T-cell (primary cell): ENCODE data around the gene COL5A2. TPM values are rescaled to one million over a fixed set of nuclear protein-coding genes. Genes with fewer than 3 reads are reported as not detected.

Experiments used
- ATAC-seq, 4 experiments: fragments of 200-7000 bp in 3 of 4; fragments of 150-1000 bp in 1 of 4; cut with Tn5 transposase; replicated peaks in 1 of 4; 1 replicate in 3 of 4; 2 replicates in 1 of 4; pipeline ENCODE4 v1.10.0; 2021; ENCODE audit warnings: moderate library complexity in 3 of 4, mild to moderate bottlenecking in 2 of 4, moderate number of reproducible peaks in 1 of 4
- CTCF ChIA-PET, 2 donors: fragments of 300-600 bp; sonication (Branson Sonifier 250); formaldehyde crosslinking; loops; one replicate each; lab custom pipeline; 2022; ENCODE audit warnings: antibody characterized with exemption in 2 of 2; lab: Charles Lee
- POLR2A ChIA-PET, 2 donors: fragments of 300-600 bp; sonication (Branson Sonifier 250); formaldehyde crosslinking; loops; one replicate each; lab custom pipeline; 2022; ENCODE audit warnings: antibody characterized with exemption in 2 of 2; lab: Charles Lee
- DNase-seq, 35 experiments: peaks; one replicate each; pipeline versions ENCODE4 v3.0.0 to v3.0.0-alpha.2; 2013 to 2023
- H3K27ac ChIP-seq: one replicate; pipeline ENCODE4 v1.5.1; 2013; ENCODE audit warnings: low read length
- H3K27me3 ChIP-seq, 2 experiments: replicated peaks in 1 of 2; 1 replicate in 1 of 2; 2 replicates in 1 of 2; pipeline versions ENCODE4 v1.6.1 to v1.7.0; 2013; ENCODE audit warnings: low read length in 1 of 2, mixed read lengths in 1 of 2; ENCODE audit not compliant: control insufficient read depth in 2 of 2, insufficient read depth in 2 of 2; ENCODE audit errors: extremely low read depth in 1 of 2
- H3K36me3 ChIP-seq, 2 donors: 1 replicate in 1 of 2; 2 replicates in 1 of 2; pipeline versions ENCODE4 v1.6.1 to v1.7.0; 2013; ENCODE audit warnings: low read length in 1 of 2; ENCODE audit not compliant: control insufficient read depth in 2 of 2, insufficient read depth in 1 of 2; ENCODE audit errors: extremely low read depth in 1 of 2
- H3K4me1 ChIP-seq, 2 experiments: 1 replicate in 1 of 2; 2 replicates in 1 of 2; pipeline versions ENCODE4 v1.6.1 to v1.7.0; 2013; ENCODE audit warnings: low read length in 2 of 2, mixed read lengths in 1 of 2; ENCODE audit not compliant: insufficient read depth in 2 of 2, control insufficient read depth in 1 of 2; ENCODE audit errors: extremely low read depth in 1 of 2
- H3K4me3 ChIP-seq, 2 donors: 1 replicate in 1 of 2; 2 replicates in 1 of 2; pipeline versions ENCODE4 v1.5.1 to v1.7.0; 2013; ENCODE audit warnings: mild to moderate bottlenecking in 2 of 2, low read length in 1 of 2, moderate library complexity in 1 of 2; ENCODE audit not compliant: control insufficient read depth in 1 of 2; ENCODE audit errors: extremely low read depth in 1 of 2
- H3K9me3 ChIP-seq: 2 replicates; pipeline ENCODE4 v1.7.0; 2013
- H3K27ac Mint-ChIP-seq, 2 donors: one replicate each; pipeline ENCODE4 v1.8.0; 2020 to 2021; ENCODE audit warnings: mild to moderate bottlenecking in 2 of 2, mixed read lengths in 2 of 2
- H3K27me3 Mint-ChIP-seq, 2 donors: one replicate each; pipeline ENCODE4 v1.8.0; 2021 to 2022; ENCODE audit warnings: mixed read lengths in 2 of 2
- H3K36me3 Mint-ChIP-seq: one replicate; pipeline ENCODE4 v1.8.0; 2021; ENCODE audit warnings: mixed read lengths
- H3K4me1 Mint-ChIP-seq, 3 donors: one replicate each; pipeline ENCODE4 v1.8.0; 2020 to 2022; ENCODE audit warnings: mixed read lengths in 3 of 3, mild to moderate bottlenecking in 1 of 3
- H3K4me3 Mint-ChIP-seq, 3 donors: one replicate each; pipeline ENCODE4 v1.8.0; 2020 to 2022; ENCODE audit warnings: mild to moderate bottlenecking in 3 of 3, mixed read lengths in 3 of 3, moderate library complexity in 3 of 3
- H3K9me3 Mint-ChIP-seq, 3 donors: one replicate each; pipeline ENCODE4 v1.8.0; 2020 to 2022; ENCODE audit warnings: mixed read lengths in 3 of 3
- WGBS: methylation state at CpG from one replicate; pipeline ENCODE4 v1.1.5; 2013; ENCODE audit warnings: missing lambda C conversion rate; ENCODE audit not compliant: insufficient coverage; 5-methylcytosine and 5-hydroxymethylcytosine counted together
- total RNA-seq, 35 experiments: library from RNA in 6 of 35; stranded (reverse) in 6 of 35; fragments of 120-200 nt in 1 of 35; gene quantifications; one replicate each; pipeline versions ENCODE4 v1.2.1 to v1.2.4 and lab custom pipeline; 2013 to 2026

Gene COL5A2
- total RNA-seq, 5 donors from 2014 or later (not counting 1 experiment from before 2014, with no cell fraction given): 0.40 to 1.9 (median 1.3) TPM

DNA sequence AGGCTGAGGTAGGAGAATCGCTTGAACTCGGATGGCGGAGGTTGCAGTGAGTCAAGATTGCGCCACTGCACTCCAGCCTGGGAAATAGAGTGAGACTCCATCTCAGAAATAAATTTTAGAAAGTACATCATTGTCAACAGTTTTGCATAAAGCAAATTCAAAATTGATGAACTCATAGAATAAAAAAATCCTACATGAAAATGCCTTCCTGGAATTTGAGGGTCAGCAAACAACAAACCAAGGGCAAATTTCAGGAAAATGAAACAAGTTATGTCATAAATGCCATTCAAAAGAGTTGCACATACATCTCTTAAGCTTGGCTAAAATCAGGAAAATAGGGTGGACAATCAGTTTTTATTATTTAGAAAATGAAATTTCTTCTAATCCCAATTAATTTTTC lies 45.1 kb downstream of the COL5A2 start:
- H3K4me1 ChIP-seq: no peaks in the 10 kb centered on the region
- peaks cover 0 to 10% of the 10 kb centered on the region in 2 donors for H3K27me3 Mint-ChIP-seq

DNA sequence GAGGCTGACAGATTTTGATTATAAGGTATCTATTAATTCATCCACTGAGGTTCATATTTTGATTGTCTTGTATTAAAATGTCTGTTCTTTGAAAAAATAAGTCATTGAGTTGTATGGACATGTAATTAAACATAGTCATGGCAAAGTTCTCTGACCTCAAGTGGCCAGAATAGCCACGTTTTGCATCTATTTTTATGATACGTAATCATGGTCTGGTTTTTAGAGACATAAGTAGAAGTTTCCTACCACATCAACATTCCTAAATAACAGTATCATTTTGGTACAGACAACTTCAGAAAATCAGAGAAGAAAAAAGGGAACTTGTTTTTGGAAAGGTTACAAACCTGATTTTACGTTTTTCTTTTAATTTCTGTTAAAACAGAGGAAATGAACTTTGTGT lies 47.6 kb downstream of the COL5A2 start:
- no CpG with 5 or more reads among the region's 3 CpGs for WGBS
- Mint-ChIP-seq H3K36me3 (no peaks in the 10 kb centered on the region), H3K4me3 (no peak overlapping the region), H3K27me3 (peaks cover 0 to 11% of the 10 kb centered on the region in 2 donors), H3K27ac (no peak overlapping the region), H3K9me3 (no peaks in the 10 kb centered on the region), H3K4me1 (no peaks in the 10 kb centered on the region)
- ChIA-PET CTCF (interaction anchor here in 1 of 2 donors (1.6 kb wide), 1 partner anchor 10 kb away, joined by 8 read pairs; no protein-coding TSS in a partner anchor), POLR2A (no interaction called here)
- H3K4me1 ChIP-seq: no peaks in the 10 kb centered on the region
- H3K36me3 ChIP-seq: no peaks in the 10 kb centered on the region
- DNase-seq (no peak), ATAC-seq (no peak)
- no peak overlapping the region for H3K4me3 ChIP-seq
- no peaks in the 10 kb centered on the region for H3K27me3 ChIP-seq
- H3K27ac ChIP-seq: no peak overlapping the region
- H3K9me3 ChIP-seq: no peaks in the 10 kb centered on the region

More for the DNA sequence above, 45.1 kb downstream of the COL5A2 start:
- no peaks in the 10 kb centered on the region for H3K9me3 ChIP-seq
- no peak for DNase-seq
- no peaks in the 10 kb centered on the region for H3K27me3 ChIP-seq
- H3K4me3 ChIP-seq: no peak overlapping the region
- Mint-ChIP-seq H3K4me1 (no peaks in the 10 kb centered on the region), H3K27ac (no peak overlapping the region), H3K9me3 (no peaks in the 10 kb centered on the region), H3K4me3 (no peak overlapping the region), H3K36me3 (no peaks in the 10 kb centered on the region)
- no peak for ATAC-seq
- H3K36me3 ChIP-seq: no peaks in the 10 kb centered on the region
- WGBS: no CpG with 5 or more reads among the region's 4 CpGs
- ChIA-PET POLR2A (interaction anchor here in 1 of 2 donors (0.5 kb wide), 1 partner anchor 12 kb away, joined by 3 read pairs; no protein-coding TSS in a partner anchor), CTCF (interaction anchor here (1.3 to 1.8 kb wide), 2 partner anchors 8 to 9 kb away, joined by 3 to 6 read pairs; no protein-coding TSS in a partner anchor)
- H3K27ac ChIP-seq: no peak overlapping the region

DNA sequence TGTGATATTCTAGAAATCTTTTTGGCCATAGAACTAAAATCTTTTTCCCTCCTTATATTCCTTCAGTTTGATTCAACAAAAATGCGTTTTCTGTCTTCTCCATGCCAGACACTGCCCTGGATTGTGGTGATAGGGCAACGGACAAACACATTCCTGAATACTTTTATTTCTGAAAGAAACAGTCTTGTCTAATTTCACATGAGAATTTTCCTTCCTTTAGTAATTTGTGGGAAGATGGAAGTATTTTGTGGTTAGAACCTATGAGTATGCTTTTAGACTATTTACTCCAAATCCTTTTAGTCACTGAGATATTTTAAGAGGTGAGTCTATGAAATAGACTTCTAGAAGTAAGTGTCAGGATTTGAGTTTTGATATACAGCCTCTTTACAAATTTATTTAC lies 49.6 kb downstream of the COL5A2 start:
- DNase-seq (no peak), ATAC-seq (no peak)
- no CpG with 5 or more reads among the region's 2 CpGs for WGBS
- H3K27me3 Mint-ChIP-seq: peaks cover 0 to 11% of the 10 kb centered on the region in 2 donors
- no peaks in the 10 kb centered on the region for H3K36me3 ChIP-seq
- H3K4me3 ChIP-seq: no peak overlapping the region
- H3K4me3 Mint-ChIP-seq: no peak overlapping the region
- no peaks in the 10 kb centered on the region for H3K36me3 Mint-ChIP-seq
- H3K27ac ChIP-seq: no peak overlapping the region
- H3K9me3 ChIP-seq: no peaks in the 10 kb centered on the region
- H3K9me3 Mint-ChIP-seq: no peaks in the 10 kb centered on the region
- ChIA-PET CTCF (interaction anchor here in 1 of 2 donors (0.5 kb wide), 1 partner anchor 248 kb away, joined by 5 read pairs; no protein-coding TSS in a partner anchor), POLR2A (no interaction called here)
- no peaks in the 10 kb centered on the region for H3K4me1 ChIP-seq
- no peaks in the 10 kb centered on the region for H3K4me1 Mint-ChIP-seq
- H3K27me3 ChIP-seq: no peaks in the 10 kb centered on the region
- H3K27ac Mint-ChIP-seq: no peak overlapping the region

DNA sequence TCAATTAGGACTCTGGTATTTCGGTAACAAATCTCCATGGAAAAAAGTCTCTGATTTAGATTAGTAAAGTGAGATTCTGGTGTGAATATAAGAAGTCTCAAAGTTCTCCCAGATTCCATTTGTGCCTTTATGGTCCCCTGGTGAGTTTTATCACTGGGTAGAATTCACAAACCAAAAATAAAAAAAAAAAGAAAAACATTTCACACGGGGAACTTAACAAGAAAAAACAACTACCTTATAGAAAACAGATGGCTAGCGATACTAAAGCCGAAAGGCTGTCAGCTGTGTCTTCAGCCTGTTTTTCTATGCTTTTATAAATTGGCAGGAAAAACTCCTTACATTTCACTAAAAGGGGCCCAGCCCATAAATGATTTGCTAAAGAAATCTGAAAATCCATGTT lies 50.6 kb downstream of the COL5A2 start:
- POLR2A ChIA-PET: interaction anchor here in 1 of 2 donors (0.7 kb wide), 1 partner anchor 122 kb away, joined by 3 read pairs; no protein-coding TSS in a partner anchor
- no peaks in the 10 kb centered on the region for H3K36me3 Mint-ChIP-seq
- WGBS: no CpG with 5 or more reads among the region's 4 CpGs
- Histone ChIP-seq H3K27ac (no peak overlapping the region), H3K9me3 (no peaks in the 10 kb centered on the region), H3K4me1 (no peaks in the 10 kb centered on the region), H3K4me3 (no peak overlapping the region), H3K27me3 (no peaks in the 10 kb centered on the region), H3K36me3 (no peaks in the 10 kb centered on the region)
- ATAC-seq (no peak), DNase-seq (no peak)
- H3K9me3 Mint-ChIP-seq: no peaks in the 10 kb centered on the region
- H3K27me3 Mint-ChIP-seq: peaks cover 0 to 11% of the 10 kb centered on the region in 2 donors
- no peak overlapping the region for H3K27ac Mint-ChIP-seq
- CTCF ChIA-PET: no interaction called here
- H3K4me3 Mint-ChIP-seq: no peak overlapping the region
- no peaks in the 10 kb centered on the region for H3K4me1 Mint-ChIP-seq

DNA sequence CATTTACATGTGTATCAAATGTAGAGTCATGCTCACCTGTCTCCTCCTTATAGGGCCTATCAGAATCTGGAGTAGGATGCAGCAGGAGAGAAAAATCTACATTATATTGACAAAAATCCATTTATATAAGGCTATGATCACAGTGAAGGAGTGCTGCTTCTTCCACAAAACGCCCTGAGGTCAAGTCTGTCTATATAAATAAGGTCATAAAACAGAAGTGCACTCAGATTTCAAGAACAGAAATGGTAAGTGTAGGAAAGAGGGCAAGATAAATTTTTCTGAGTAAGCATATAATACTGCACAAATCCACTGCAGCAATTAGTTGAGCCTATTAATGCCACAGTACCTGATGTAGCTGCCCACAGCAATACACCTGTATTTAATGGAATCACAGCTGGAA lies 51.8 kb downstream of the COL5A2 start:
- DNase-seq (no peak), ATAC-seq (no peak)
- Mint-ChIP-seq H3K4me3 (no peak overlapping the region), H3K36me3 (no peaks in the 10 kb centered on the region), H3K27ac (no peak overlapping the region), H3K9me3 (no peaks in the 10 kb centered on the region), H3K27me3 (peaks cover 0 to 11% of the 10 kb centered on the region in 2 donors), H3K4me1 (no peaks in the 10 kb centered on the region)
- H3K4me3 ChIP-seq: no peak overlapping the region
- no peaks in the 10 kb centered on the region for H3K9me3 ChIP-seq
- no peaks in the 10 kb centered on the region for H3K4me1 ChIP-seq
- ChIA-PET CTCF (interaction anchor here (0.6 to 0.7 kb wide), 2 partner anchors 20 to 39 kb away, joined by 3 to 5 read pairs; no protein-coding TSS in a partner anchor), POLR2A (no interaction called here)
- no peaks in the 10 kb centered on the region for H3K27me3 ChIP-seq
- H3K36me3 ChIP-seq: no peaks in the 10 kb centered on the region
- WGBS: no CpG with 5 or more reads among the region's 1 CpG
- H3K27ac ChIP-seq: no peak overlapping the region

DNA sequence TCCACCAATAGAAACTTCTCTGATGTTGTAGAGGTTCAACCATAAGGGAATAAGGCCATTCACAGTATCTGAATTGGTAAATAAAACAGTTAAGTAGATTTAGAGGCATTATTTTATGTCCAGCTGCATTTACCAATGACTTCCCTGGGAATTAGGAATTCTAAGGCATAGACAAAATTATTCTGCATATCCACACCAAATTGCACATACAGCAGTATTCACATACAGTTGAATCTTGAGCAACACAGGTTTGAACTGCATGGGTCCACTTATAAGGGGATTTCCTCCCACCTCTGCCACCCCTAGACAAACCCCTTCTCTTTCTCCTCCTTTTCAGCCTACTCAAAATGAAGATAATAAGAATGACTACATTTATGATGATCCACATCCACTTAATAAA lies 54.4 kb downstream of the COL5A2 start:
- ChIA-PET CTCF (interaction anchor here in 1 of 2 donors (0.6 to 1.1 kb wide), 2 partner anchors 17 to 42 kb away, joined by 4 read pairs; no protein-coding TSS in a partner anchor), POLR2A (no interaction called here)
- Mint-ChIP-seq H3K27me3 (peaks cover 0 to 7% of the 10 kb centered on the region in 2 donors), H3K4me3 (no peak overlapping the region), H3K27ac (no peak overlapping the region), H3K9me3 (no peaks in the 10 kb centered on the region), H3K36me3 (no peaks in the 10 kb centered on the region), H3K4me1 (no peaks in the 10 kb centered on the region)
- no peak for ATAC-seq
- no peak overlapping the region for H3K27ac ChIP-seq
- H3K9me3 ChIP-seq: no peaks in the 10 kb centered on the region
- no peaks in the 10 kb centered on the region for H3K4me1 ChIP-seq
- DNase-seq: no peak
- H3K27me3 ChIP-seq: no peaks in the 10 kb centered on the region
- no peak overlapping the region for H3K4me3 ChIP-seq
- no peaks in the 10 kb centered on the region for H3K36me3 ChIP-seq
